ENCODE data around the gene SH3RF3. TPM values are rescaled to one million over a fixed set of nuclear protein-coding genes. Genes with fewer than 3 reads are reported as not detected.

SH3RF3 gene
- total RNA-seq, 2 donors from 2014 or later, result 1.4 to 17.0 TPM

DNA sequence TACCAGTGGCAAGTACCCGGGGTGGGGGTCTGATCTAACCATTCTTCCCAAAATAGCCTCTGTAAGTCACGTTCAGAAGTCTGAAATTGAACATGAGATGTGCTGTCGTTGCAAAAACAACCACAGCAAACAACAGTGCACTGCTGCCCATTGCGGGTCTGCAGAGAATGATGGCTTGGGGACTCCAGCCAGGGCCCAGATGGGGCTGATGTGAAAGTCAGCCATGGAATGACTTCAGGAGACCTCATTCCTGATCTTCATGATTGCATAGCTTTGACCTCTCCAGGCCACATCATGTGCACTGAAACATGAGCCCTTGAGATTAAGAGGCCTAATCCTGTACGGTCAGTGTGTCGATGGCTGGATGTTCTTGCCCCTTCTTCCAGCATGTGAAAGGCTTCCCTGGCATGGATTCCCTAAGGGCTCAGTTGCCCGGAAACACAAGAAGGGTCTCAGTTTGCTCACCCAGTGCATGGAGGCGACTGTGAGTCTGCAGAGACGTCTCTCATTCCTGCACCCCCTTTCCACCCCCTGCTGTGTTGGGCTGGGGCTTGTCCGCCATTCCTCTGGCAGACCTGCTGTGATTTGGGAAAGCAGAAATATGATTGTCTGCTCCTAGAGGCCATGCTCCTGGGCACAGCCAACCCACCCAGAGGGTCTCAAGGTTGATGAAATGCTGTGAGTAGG lies 293.2 kb downstream of the SH3RF3 start:
- TF ChIP-seq POLR2A (IDR thresholded peaks at IDR 0.05), result no peak
- TF ChIP-seq POLR2AphosphoS5 (IDR thresholded peaks at IDR 0.05), result no peak
- TF ChIP-seq, protein P1, sequence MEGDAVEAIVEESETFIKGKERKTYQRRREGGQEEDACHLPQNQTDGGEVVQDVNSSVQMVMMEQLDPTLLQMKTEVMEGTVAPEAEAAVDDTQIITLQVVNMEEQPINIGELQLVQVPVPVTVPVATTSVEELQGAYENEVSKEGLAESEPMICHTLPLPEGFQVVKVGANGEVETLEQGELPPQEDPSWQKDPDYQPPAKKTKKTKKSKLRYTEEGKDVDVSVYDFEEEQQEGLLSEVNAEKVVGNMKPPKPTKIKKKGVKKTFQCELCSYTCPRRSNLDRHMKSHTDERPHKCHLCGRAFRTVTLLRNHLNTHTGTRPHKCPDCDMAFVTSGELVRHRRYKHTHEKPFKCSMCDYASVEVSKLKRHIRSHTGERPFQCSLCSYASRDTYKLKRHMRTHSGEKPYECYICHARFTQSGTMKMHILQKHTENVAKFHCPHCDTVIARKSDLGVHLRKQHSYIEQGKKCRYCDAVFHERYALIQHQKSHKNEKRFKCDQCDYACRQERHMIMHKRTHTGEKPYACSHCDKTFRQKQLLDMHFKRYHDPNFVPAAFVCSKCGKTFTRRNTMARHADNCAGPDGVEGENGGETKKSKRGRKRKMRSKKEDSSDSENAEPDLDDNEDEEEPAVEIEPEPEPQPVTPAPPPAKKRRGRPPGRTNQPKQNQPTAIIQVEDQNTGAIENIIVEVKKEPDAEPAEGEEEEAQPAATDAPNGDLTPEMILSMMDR (IDR thresholded peaks at IDR 0.05), result no peak
- 96% methylated on average over 10 of the region's 10 CpGs for WGBS

DNA sequence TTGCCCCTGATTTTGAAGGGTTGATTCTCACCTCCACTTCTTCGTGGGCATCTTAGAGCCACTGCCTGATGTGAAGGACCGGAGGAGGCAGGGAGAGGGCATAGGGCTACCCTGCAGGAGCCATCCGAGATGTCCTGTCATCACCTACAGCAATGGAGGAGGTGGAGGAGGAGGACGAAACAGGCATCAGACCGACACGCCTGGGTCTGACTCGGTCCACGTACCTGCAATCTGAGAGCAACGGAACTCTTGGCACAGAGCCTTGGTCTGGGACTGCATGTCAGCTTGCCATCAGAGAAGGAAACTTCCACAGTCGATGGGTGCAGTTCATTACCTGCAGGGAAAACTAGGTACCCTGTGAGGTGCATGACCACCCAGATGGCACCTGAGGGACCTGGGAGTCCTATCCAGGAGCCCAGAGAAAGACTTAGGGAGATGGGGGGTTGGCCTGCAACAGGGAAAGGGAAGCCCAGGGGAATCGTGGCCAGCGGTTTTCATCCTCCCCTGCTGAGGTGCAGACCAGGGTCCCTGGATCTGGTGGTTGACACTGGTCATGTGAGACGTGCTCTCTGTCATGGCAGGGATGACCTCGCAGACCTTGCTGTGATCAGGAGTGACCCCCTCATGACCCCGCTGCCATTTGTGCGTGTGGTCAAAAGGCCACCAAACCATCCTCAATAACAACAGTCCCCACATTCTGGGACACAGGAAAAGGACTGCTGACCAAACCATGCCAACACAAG lies 293.9 kb downstream of the SH3RF3 start:
- no peaks in the 10 kb centered on the region for H3K36me3 ChIP-seq
- H3K9me3 ChIP-seq, result no peaks in the 10 kb centered on the region
- no peaks in the 10 kb centered on the region for H3K27me3 ChIP-seq (replicated peaks; ENCODE audit: insufficient read depth)
- intact Hi-C loops (cut with DNase I), result no loop called here
- no peak overlapping the region for H3K4me3 ChIP-seq
- TF ChIP-seq, protein P1 (IDR thresholded peaks at IDR 0.05), result no peak
- no peak for TF ChIP-seq POLR2A (IDR thresholded peaks at IDR 0.05)
- TF ChIP-seq POLR2AphosphoS5 (IDR thresholded peaks at IDR 0.05), result no peak
- no peak overlapping the region for H3K27ac ChIP-seq
- WGBS, result 75% methylated on average over 16 of the region's 16 CpGs
- DNase-seq (ENCODE audit: low spot score), result no peak
- H3K4me1 ChIP-seq (replicated peaks), result no peaks in the 10 kb centered on the region

More for the DNA sequence above, 293.2 kb downstream of the SH3RF3 start:
- Histone ChIP-seq H3K9me3 (no peaks in the 10 kb centered on the region), H3K27ac (no peak overlapping the region), H3K36me3 (no peaks in the 10 kb centered on the region), H3K27me3 (replicated peaks; ENCODE audit: insufficient read depth) (no peaks in the 10 kb centered on the region), H3K4me3 (no peak overlapping the region), H3K4me1 (replicated peaks) (no peaks in the 10 kb centered on the region)
- intact Hi-C loops (cut with DNase I), result no loop called here
- no peak for DNase-seq (ENCODE audit: low spot score)

DNA sequence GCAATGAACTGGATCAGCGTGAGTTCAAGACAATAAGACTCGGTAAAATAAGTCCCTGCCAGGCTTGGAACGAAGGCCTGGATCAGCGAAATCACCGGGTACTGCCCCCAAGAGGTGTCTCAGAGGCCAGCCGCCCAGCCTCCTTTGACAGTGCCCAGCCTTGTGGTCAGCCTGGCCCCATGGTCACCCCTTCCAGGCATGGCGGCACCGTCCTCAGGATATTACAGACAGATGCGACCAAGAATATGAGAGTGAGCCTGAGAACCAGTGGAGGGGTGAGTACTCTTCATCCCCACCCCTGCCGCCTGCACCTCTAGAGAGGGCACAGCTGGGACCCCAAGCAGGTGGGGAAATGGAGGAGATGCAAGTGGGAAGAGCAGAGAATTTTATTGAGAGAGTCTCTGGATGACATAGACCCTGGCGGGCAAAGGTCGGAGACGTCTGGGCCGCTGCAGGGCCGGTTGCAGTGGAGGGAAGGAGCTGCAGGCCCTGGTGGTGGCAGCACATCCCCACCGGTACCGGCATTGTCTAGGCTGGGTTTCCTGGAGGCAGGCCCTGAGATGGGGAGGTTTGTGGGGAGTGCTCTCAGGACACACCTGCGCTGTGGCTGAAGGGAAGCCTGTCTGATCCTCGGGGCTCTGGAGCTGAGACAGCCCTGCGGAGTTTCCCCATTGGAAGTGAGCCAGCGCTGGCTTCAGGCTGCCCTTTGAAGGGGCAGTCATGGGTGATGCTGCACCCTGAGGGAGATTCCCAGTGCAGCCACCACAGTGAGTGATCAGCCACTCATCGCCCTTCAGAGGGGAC lies 294.8 kb downstream of the SH3RF3 start:
- Histone ChIP-seq H3K36me3 (no peaks in the 10 kb centered on the region), H3K4me1 (replicated peaks) (no peaks in the 10 kb centered on the region), H3K27me3 (replicated peaks; ENCODE audit: insufficient read depth) (no peaks in the 10 kb centered on the region), H3K27ac (no peak overlapping the region), H3K4me3 (no peak overlapping the region), H3K9me3 (no peaks in the 10 kb centered on the region)
- DNase-seq (ENCODE audit: low spot score), result no peak
- intact Hi-C loops (cut with DNase I), result no loop called here
- WGBS, result 89% methylated on average over 22 of the region's 22 CpGs
- TF ChIP-seq POLR2A (IDR thresholded peaks at IDR 0.05) (no peak), POLR2AphosphoS5 (IDR thresholded peaks at IDR 0.05) (no peak)
- TF ChIP-seq, protein P1 (IDR thresholded peaks at IDR 0.05), result no peak

DNA sequence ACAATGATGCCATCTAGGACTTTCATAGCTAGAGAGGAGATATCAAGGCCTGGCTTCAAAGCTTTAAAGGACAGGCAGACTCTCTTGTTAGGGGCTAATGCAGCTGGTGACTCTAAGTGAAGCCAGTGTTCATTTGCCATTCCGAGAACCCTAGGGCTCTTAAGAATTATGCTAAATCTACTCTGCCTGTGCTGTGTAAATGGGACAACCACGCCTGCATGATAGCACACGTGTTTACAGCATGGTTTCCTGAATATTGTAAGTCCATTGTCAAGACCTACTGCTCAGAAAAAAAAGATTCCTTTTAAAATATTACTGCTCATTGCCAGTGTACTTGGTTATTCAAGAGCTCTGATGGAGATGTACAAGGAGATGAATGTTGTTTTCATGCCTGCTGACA lies 296.4 kb downstream of the SH3RF3 start:
- intact Hi-C loops (cut with DNase I), result no loop called here
- WGBS, result 92% methylated on average over 3 of the region's 3 CpGs
- no peak for DNase-seq (ENCODE audit: low spot score)

More for the DNA sequence above, 296.4 kb downstream of the SH3RF3 start:
- H3K36me3 ChIP-seq, result no peaks in the 10 kb centered on the region
- no peaks in the 10 kb centered on the region for H3K4me1 ChIP-seq (replicated peaks)
- H3K27ac ChIP-seq, result no peak overlapping the region
- H3K4me3 ChIP-seq, result no peak overlapping the region
- H3K27me3 ChIP-seq (replicated peaks; ENCODE audit: insufficient read depth), result no peaks in the 10 kb centered on the region
- H3K9me3 ChIP-seq, result no peaks in the 10 kb centered on the region
- TF ChIP-seq POLR2AphosphoS5 (IDR thresholded peaks at IDR 0.05) (no peak), POLR2A (IDR thresholded peaks at IDR 0.05) (no peak)
- TF ChIP-seq, protein P1 (IDR thresholded peaks at IDR 0.05), result no peak
